Loucy (cell line): ENCODE results near the gene MGRN1.

Source experiments
- CTCF ChIP-seq: fragments of 200-600 bp; sonication (generic); conservative IDR thresholded peaks from 2 replicates; pipeline ENCODE4 v1.5.1; 2014; ENCODE audit warnings: mild to moderate bottlenecking, antibody characterized with exemption, low read length
- EZH2phosphoT487 ChIP-seq: fragments of 200-600 bp; IDR thresholded peaks from 2 replicates; pipeline ENCODE4 v1.6.1; 2018; ENCODE audit warnings: antibody characterized with exemption, mild to moderate bottlenecking, moderate library complexity, borderline replicate concordance

DNA sequence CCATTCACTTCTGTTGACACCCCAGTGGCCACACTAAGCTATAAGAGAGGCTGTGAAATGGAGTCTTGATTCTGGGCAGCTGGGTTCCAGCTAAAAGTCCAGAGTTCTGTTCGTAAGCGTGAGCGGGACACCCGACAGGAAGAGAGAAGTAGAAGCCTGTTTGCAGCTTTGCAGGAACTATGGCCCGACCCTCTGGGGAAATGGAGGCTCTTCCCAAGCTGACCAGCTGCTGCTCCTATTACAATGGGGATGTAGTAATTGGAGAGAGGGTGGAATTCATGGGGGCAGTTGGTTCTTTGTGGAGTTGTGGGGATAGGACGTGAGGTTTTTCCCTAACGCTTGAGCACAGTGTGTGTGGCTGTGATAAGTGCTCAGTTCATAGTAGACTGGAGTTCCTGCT is 38.3 kb upstream of the MGRN1 start:
- TF ChIP-seq CTCF (no peak), EZH2phosphoT487 (no peak)
